H1 (cell line): ENCODE measurements around the gene PLEKHA4. TPM values are rescaled to one million over a fixed set of nuclear protein-coding genes. Genes with fewer than 3 reads are reported as not detected.

Source experiments
- CTCF ChIA-PET: fragments of 300-600 bp; sonication (Branson Sonifier 250); formaldehyde crosslinking; loops from one replicate; lab custom pipeline; 2021; ENCODE audit not compliant: partially characterized antibody; lab: Charles Lee
- POLR2A ChIA-PET: fragments of 300-600 bp; sonication (Branson Sonifier 250); formaldehyde crosslinking; loops from one replicate; lab custom pipeline; 2021; ENCODE audit warnings: inconsistent platforms; ENCODE audit not compliant: partially characterized antibody; lab: Charles Lee
- DNase-seq, 2 experiments: peaks; one replicate each; pipeline versions ENCODE4 v3.0.0 to v3.0.0-alpha.2; 2010 to 2022; ENCODE audit warnings: low spot score in 2 of 2, low read depth in 1 of 2, mixed read lengths in 1 of 2
- FAIRE-seq: peaks from 2 replicates; lab custom pipeline; 2011; peaks lifted over from hg19 to GRCh38; lab: Jason Lieb, UNC
- H2AFZ ChIP-seq: 2 replicates; pipeline ENCODE4 v1.8.1; 2012; ENCODE audit warnings: low read length, inconsistent platforms
- H2AK5ac ChIP-seq: 2 replicates; pipeline ENCODE4 v1.6.1; 2013; ENCODE audit warnings: low read depth, low read length
- H2BK120ac ChIP-seq: replicated peaks from 2 replicates; pipeline ENCODE3; 2013; ENCODE audit warnings: low read depth, low read length, inconsistent platforms
- H2BK12ac ChIP-seq: 2 replicates; pipeline ENCODE4 v1.6.1; 2013; ENCODE audit warnings: low read depth, low read length
- H2BK15ac ChIP-seq: 2 replicates; pipeline ENCODE4 v1.6.1; 2013; ENCODE audit warnings: low read length
- H2BK20ac ChIP-seq: 2 replicates; pipeline ENCODE4 v1.6.1; 2013; ENCODE audit warnings: low read length
- H2BK5ac ChIP-seq: 2 replicates; pipeline ENCODE4 v1.6.1; 2013; ENCODE audit warnings: low read depth, low read length
- H3K14ac ChIP-seq: 2 replicates; pipeline ENCODE4 v1.6.1; 2013; ENCODE audit warnings: inconsistent platforms; ENCODE audit not compliant: insufficient read length
- H3K18ac ChIP-seq: 2 replicates; pipeline ENCODE4 v1.6.1; 2013; ENCODE audit warnings: low read length; ENCODE audit errors: extremely low read depth
- H3K23ac ChIP-seq: 2 replicates; pipeline ENCODE4 v1.6.1; 2013; ENCODE audit warnings: inconsistent platforms; ENCODE audit not compliant: insufficient read length
- H3K23me2 ChIP-seq: 2 replicates; pipeline ENCODE4 v1.6.1; 2013; ENCODE audit warnings: low read depth, low read length
- H3K27ac ChIP-seq: 2 replicates; pipeline ENCODE4 v1.6.1; 2011; ENCODE audit warnings: low read depth, low read length, inconsistent platforms
- H3K27me3 ChIP-seq, 4 experiments: replicated peaks in 1 of 4; 1 replicate in 1 of 4; 2 replicates in 3 of 4; pipeline versions ENCODE4 v1.6.1 to v1.8.1; 2011 to 2013; ENCODE audit warnings: low read length in 3 of 4, mild to moderate bottlenecking in 3 of 4, inconsistent platforms in 2 of 4, mixed read lengths in 2 of 4, moderate library complexity in 1 of 4; ENCODE audit not compliant: control insufficient read depth in 3 of 4, insufficient read depth in 3 of 4; ENCODE audit errors: extremely low read depth in 1 of 4
- H3K36me3 ChIP-seq, 4 experiments: 2 replicates each; pipeline versions ENCODE4 v1.6.1 to v1.8.1; 2011 to 2013; ENCODE audit warnings: mild to moderate bottlenecking in 4 of 4, low read length in 3 of 4, moderate library complexity in 2 of 4, control low read depth in 1 of 4, inconsistent platforms in 1 of 4; ENCODE audit not compliant: insufficient read depth in 4 of 4, control insufficient read depth in 2 of 4
- H3K4ac ChIP-seq: replicated peaks from 2 replicates; pipeline ENCODE3; 2013; ENCODE audit warnings: low read length, low read depth, mixed read lengths, inconsistent platforms; ENCODE audit not compliant: insufficient read length
- H3K4me1 ChIP-seq, 4 experiments: replicated peaks in 1 of 4; 1 replicate in 1 of 4; 2 replicates in 3 of 4; pipeline versions ENCODE4 v1.6.1 to v1.8.1; 2011 to 2013; ENCODE audit warnings: low read length in 3 of 4, inconsistent platforms in 2 of 4, mixed read lengths in 1 of 4; ENCODE audit not compliant: insufficient read depth in 4 of 4, control insufficient read depth in 3 of 4
- H3K4me2 ChIP-seq, 2 experiments: 2 replicates each; pipeline versions ENCODE4 v1.6.1 to v1.8.1; 2011 to 2013; ENCODE audit warnings: low read depth in 2 of 2, low read length in 2 of 2, control low read depth in 1 of 2, inconsistent platforms in 1 of 2, mild to moderate bottlenecking in 1 of 2; ENCODE audit not compliant: insufficient read depth in 1 of 2
- H3K4me3 ChIP-seq, 4 experiments: fragments of 200-600, 300-600 bp in 1 of 4; sonication (generic), shearing (Covaris generic), sonication (Bioruptor Twin) in 1 of 4; 2 replicates each; pipeline versions ENCODE4 v1.5.1 to v1.8.1; 2011 to 2016; ENCODE audit warnings: low read length in 4 of 4, low read depth in 3 of 4, control low read depth in 2 of 4, inconsistent platforms in 2 of 4, mild to moderate bottlenecking in 2 of 4, mixed read lengths in 1 of 4, moderate library complexity in 1 of 4; ENCODE audit not compliant: insufficient read depth in 2 of 4; ENCODE audit errors: extremely low read depth in 1 of 4
- H3K56ac ChIP-seq: replicated peaks from 2 replicates; pipeline ENCODE3; 2013; ENCODE audit warnings: low read depth, mild to moderate bottlenecking, mixed read lengths, low read length, inconsistent platforms; ENCODE audit not compliant: insufficient read length
- H3K79me1 ChIP-seq: 2 replicates; pipeline ENCODE4 v1.6.1; 2013; ENCODE audit warnings: low read depth, low read length, control low read depth
- H3K79me2 ChIP-seq, 2 experiments: 2 replicates each; pipeline versions ENCODE4 v1.6.1 to v1.8.1; 2012 to 2013; ENCODE audit warnings: low read length in 2 of 2, mild to moderate bottlenecking in 2 of 2, inconsistent platforms in 1 of 2; ENCODE audit not compliant: insufficient read depth in 2 of 2, control insufficient read depth in 1 of 2
- H3K9ac ChIP-seq, 4 experiments: replicated peaks in 1 of 4; 1 replicate in 1 of 4; 2 replicates in 3 of 4; pipeline versions ENCODE4 v1.6.1 to v1.8.1; 2011 to 2013; ENCODE audit warnings: low read depth in 3 of 4, low read length in 3 of 4, control low read depth in 2 of 4, mild to moderate bottlenecking in 2 of 4, moderate library complexity in 2 of 4, inconsistent platforms in 1 of 4; ENCODE audit errors: extremely low read depth in 1 of 4
- H3K9me3 ChIP-seq, 2 experiments: 2 replicates each; pipeline versions ENCODE4 v1.6.1 to v1.8.1; 2012 to 2013; ENCODE audit warnings: mild to moderate bottlenecking in 2 of 2, moderate library complexity in 2 of 2, control low read depth in 1 of 2, inconsistent platforms in 1 of 2, low read depth in 1 of 2, low read length in 1 of 2, mixed read lengths in 1 of 2; ENCODE audit not compliant: insufficient read depth in 2 of 2
- H4K20me1 ChIP-seq, 2 experiments: replicated peaks in 1 of 2; 2 replicates each; pipeline versions ENCODE3 to v1.8.1; 2011 to 2013; ENCODE audit warnings: inconsistent platforms in 2 of 2, low read length in 2 of 2, mild to moderate bottlenecking in 1 of 2; ENCODE audit not compliant: insufficient read depth in 2 of 2, control insufficient read depth in 1 of 2
- H4K5ac ChIP-seq: 2 replicates; pipeline ENCODE4 v1.6.1; 2013; ENCODE audit warnings: low read length, low read depth, mixed read lengths, inconsistent platforms; ENCODE audit not compliant: insufficient read length
- H4K8ac ChIP-seq: 2 replicates; pipeline ENCODE4 v1.8.0; 2013; ENCODE audit warnings: mild to moderate bottlenecking, moderate library complexity, low read length, inconsistent platforms; ENCODE audit not compliant: insufficient read depth; ENCODE audit errors: extremely low read depth
- H4K91ac ChIP-seq: replicated peaks from 2 replicates; pipeline ENCODE3; 2013; ENCODE audit warnings: low read length, mixed read lengths, inconsistent platforms; ENCODE audit not compliant: insufficient read length
- CBX8 ChIP-seq: fragments of 300-800, 300-1000 bp; sonication (generic); IDR thresholded peaks from 2 replicates; pipeline ENCODE4 v1.7.1; 2016; ENCODE audit warnings: low read depth, low read length, borderline replicate concordance
- CHD1 ChIP-seq: IDR thresholded peaks from 2 replicates; pipeline ENCODE4 v1.6.1; 2012; ENCODE audit warnings: low read depth, low read length, improper control_type of control experiment
- NRF1 ChIP-seq: IDR thresholded peaks from 2 replicates; pipeline ENCODE4 v1.6.1; 2011; ENCODE audit warnings: mild to moderate bottlenecking, low read depth, low read length, improper control_type of control experiment
- POLR2A ChIP-seq, 2 experiments: IDR thresholded peaks; 1 replicate in 1 of 2; 2 replicates in 1 of 2; pipeline ENCODE4 v1.6.1; 2011; ENCODE audit warnings: low read depth in 2 of 2, low read length in 2 of 2, mild to moderate bottlenecking in 2 of 2; ENCODE audit errors: control extremely low read depth in 1 of 2
- POLR2AphosphoS5 ChIP-seq: IDR thresholded peaks from 2 replicates; pipeline ENCODE4 v1.6.1; 2011; ENCODE audit warnings: low read depth, low read length
- RNF2 ChIP-seq: fragments of 200-900, 300-1000 bp; sonication (generic); IDR thresholded peaks from 2 replicates; pipeline ENCODE4 v1.7.1; 2016; ENCODE audit warnings: borderline replicate concordance, low read depth, mild to moderate bottlenecking, antibody characterized with exemption, low read length; ENCODE audit not compliant: poor library complexity, severe bottlenecking; ENCODE audit errors: missing control alignments
- WGBS, 2 experiments: shearing (Covaris generic) in 1 of 2; methylation state at CpG; one replicate each; pipeline versions ENCODE4 v1.1.6 to v1.1.7; 2013 to 2015; ENCODE audit warnings: low lambda C conversion rate in 2 of 2, mixed read lengths in 2 of 2, inconsistent platforms in 1 of 2, low coverage in 1 of 2, missing lambda C conversion rate in 1 of 2; ENCODE audit not compliant: insufficient replicate concordance in 2 of 2, insufficient coverage in 1 of 2, insufficient read length in 1 of 2; ENCODE audit errors: extremely low coverage in 1 of 2, missing lambda C conversion rate in 1 of 2; 5-methylcytosine and 5-hydroxymethylcytosine counted together
- polyA plus RNA-seq, 7 experiments: library from polyadenylated mRNA; depleted of rRNA in 3 of 7; stranded (reverse) in 5 of 7; unstranded in 2 of 7; fragments of >200 nt in 5 of 7; fragments of 200-250 nt in 2 of 7; gene quantifications; 1 replicate in 5 of 7; 2 replicates in 1 of 7; 4 replicates in 1 of 7; pipeline versions ENCODE4 v1.2.1 to v1.2.3, GENCODE V29; 2011 to 2013; ENCODE audit warnings: missing spikeins in 2 of 7, mixed read lengths in 2 of 7
- total RNA-seq: library from RNA; stranded (reverse); fragmentation: NEBNext Ultra II Directional; extraction: Animal tissue kit (Norgen Biotek cat#: 25700); gene quantifications from 2 replicates; pipeline ENCODE4 v1.2.1, GENCODE V29; 2021

PLEKHA4 gene
- total and polyA plus RNA-seq, 2 of the 8 experiments (the other 6 are each of a cell fraction or from before 2014, with no cell fraction given), result 8.2 to 18.0 TPM

DNA sequence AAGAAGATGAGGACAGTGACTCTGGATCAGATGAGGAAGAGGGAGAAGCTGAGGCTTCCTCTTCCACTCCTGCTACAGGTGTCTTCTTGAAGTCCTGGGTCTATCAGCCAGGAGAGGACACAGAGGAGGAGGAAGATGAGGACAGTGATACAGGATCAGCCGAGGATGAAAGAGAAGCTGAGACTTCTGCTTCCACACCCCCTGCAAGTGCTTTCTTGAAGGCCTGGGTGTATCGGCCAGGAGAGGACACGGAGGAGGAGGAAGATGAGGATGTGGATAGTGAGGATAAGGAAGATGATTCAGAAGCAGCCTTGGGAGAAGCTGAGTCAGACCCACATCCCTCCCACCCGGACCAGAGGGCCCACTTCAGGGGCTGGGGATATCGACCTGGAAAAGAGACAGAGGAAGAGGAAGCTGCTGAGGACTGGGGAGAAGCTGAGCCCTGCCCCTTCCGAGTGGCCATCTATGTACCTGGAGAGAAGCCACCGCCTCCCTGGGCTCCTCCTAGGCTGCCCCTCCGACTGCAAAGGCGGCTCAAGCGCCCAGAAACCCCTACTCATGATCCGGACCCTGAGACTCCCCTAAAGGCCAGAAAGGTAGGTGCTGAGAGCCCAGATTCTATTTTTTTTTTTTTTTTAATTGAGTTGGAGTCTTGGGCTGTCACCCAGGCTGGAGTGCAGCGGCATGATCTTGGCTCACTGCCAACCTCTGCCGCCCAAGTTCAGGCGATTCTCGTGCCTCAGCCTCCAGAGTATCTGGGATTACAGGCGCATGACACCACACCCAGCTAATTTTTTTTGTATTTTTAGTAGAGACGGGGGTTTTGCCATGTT lies 6.1 kb upstream of the PLEKHA4 start:
- Histone ChIP-seq H2BK120ac (no peak overlapping the region), H4K5ac (no peak overlapping the region), H3K4ac (no peak overlapping the region), H3K79me1 (peaks cover 9% of the 10 kb centered on the region), H3K27me3 (no peaks in the 10 kb centered on the region), H4K91ac (no peak overlapping the region), H3K18ac (no peak overlapping the region), H2BK5ac (peak overlapping the region; percentile 79; the same call in 1 of the 2 replicates), H2AK5ac (no peak overlapping the region; the same call in 1 of the 2 replicates), H3K4me2 (peak overlapping the region in 1 of 2 experiments; percentile 95; a peak in 2 of 4 replicates), H2BK12ac (peak overlapping the region; percentile 14; the same call in 1 of the 2 replicates), H3K27ac (no peak overlapping the region), H3K79me2 (peaks cover 7 to 25% of the 10 kb centered on the region in 2 experiments; a peak in 3 of 4 replicates), H3K9ac (peak overlapping the region in 1 of 4 experiments; percentile 37; a peak in 3 of 7 replicates), H4K20me1 (peaks cover 9 to 13% of the 10 kb centered on the region in 2 experiments), H2AFZ (no peak overlapping the region), H3K4me1 (peaks cover 3 to 14% (median 4%) of the 10 kb centered on the region in 4 experiments; a peak in 5 of 7 replicates), H3K23me2 (peaks cover 3% of the 10 kb centered on the region; the same call in 1 of the 2 replicates), H3K9me3 (no peaks in the 10 kb centered on the region), H3K56ac (no peak overlapping the region), H3K4me3 (no peak overlapping the region), H4K8ac (peak overlapping the region; percentile 53; the same call in 1 of the 2 replicates), H3K36me3 (peaks cover 13 to 31% (median 21%) of the 10 kb centered on the region in 4 experiments; a peak in 7 of 8 replicates), H3K23ac (no peak overlapping the region), H2BK15ac (no peak overlapping the region), H2BK20ac (no peak overlapping the region), H3K14ac (no peak overlapping the region)
- DNase-seq (no peak), FAIRE-seq (no peak)
- ChIA-PET POLR2A (interaction anchor here (0.6 to 7.2 kb wide), 18 partner anchors 9 to 570 kb away, joined by 3 to 115 read pairs (median 6); partner anchors contain the start of genes DBP, FAM83E, FTL and GYS1), CTCF (interaction anchor here (0.7 to 1.7 kb wide), 7 partner anchors 12 to 119 kb away, joined by 3 to 8 read pairs (median 4); partner anchors contain the start of gene RUVBL2)
- TF ChIP-seq POLR2AphosphoS5, result peak; percentile 55; the same call in 1 of the 2 replicates
- TF ChIP-seq RNF2, result no peak
- TF ChIP-seq NRF1, result no peak
- no peak for TF ChIP-seq CBX8
- TF ChIP-seq POLR2A (IDR thresholded peaks at IDR 0.05; ENCODE audit: control extremely low read depth in 1 of 2, low read depth in 2 of 2, low read length in 2 of 2), result no peak; a peak in 1 of 3 replicates
- no peak for TF ChIP-seq CHD1
- WGBS, 2 experiments, result 89% methylated on average over 15 of the region's 17 CpGs; no CpG with 5 or more reads in 1 of the 2 experiments
